Stimulated activated naive B cell treated with anti-CD40 and anti-IgM and Interleukin-4, amounts not matched to agents 10 μg/mL and 1 μg/mL and 100 μg/mL, for 72 hours (primary cell): Measurements from ENCODE around the gene BCL3.

Experiments used
- ATAC-seq, 2 donors: fragments of 150-1000 bp; cut with Tn5 transposase; replicated peaks; 2 replicates each; pipeline ENCODE4 v1.10.0; 2021; ENCODE audit warnings: moderate library complexity in 1 of 2
- DNase-seq: peaks from one replicate; pipeline ENCODE4 v3.0.0; 2021
- H3K27ac Mint-ChIP-seq: one replicate; pipeline ENCODE4 v1.8.0; 2022; ENCODE audit warnings: mild to moderate bottlenecking, mixed read lengths
- H3K27me3 Mint-ChIP-seq, 2 donors: one replicate each; pipeline ENCODE4 v1.8.0; 2022; ENCODE audit warnings: mixed read lengths in 2 of 2
- H3K36me3 Mint-ChIP-seq, 2 donors: one replicate each; pipeline ENCODE4 v1.8.0; 2022; ENCODE audit warnings: mixed read lengths in 2 of 2, mild to moderate bottlenecking in 1 of 2
- H3K4me1 Mint-ChIP-seq, 2 donors: one replicate each; pipeline ENCODE4 v1.8.0; 2022; ENCODE audit warnings: mixed read lengths in 2 of 2, mild to moderate bottlenecking in 1 of 2
- H3K4me3 Mint-ChIP-seq, 2 donors: one replicate each; pipeline ENCODE4 v1.8.0; 2022; ENCODE audit warnings: mild to moderate bottlenecking in 2 of 2, mixed read lengths in 2 of 2, moderate library complexity in 1 of 2
- H3K9me3 Mint-ChIP-seq, 2 donors: one replicate each; pipeline ENCODE4 v1.8.0; 2022; ENCODE audit warnings: mixed read lengths in 2 of 2, mild to moderate bottlenecking in 1 of 2

BCL3 gene

DNA sequence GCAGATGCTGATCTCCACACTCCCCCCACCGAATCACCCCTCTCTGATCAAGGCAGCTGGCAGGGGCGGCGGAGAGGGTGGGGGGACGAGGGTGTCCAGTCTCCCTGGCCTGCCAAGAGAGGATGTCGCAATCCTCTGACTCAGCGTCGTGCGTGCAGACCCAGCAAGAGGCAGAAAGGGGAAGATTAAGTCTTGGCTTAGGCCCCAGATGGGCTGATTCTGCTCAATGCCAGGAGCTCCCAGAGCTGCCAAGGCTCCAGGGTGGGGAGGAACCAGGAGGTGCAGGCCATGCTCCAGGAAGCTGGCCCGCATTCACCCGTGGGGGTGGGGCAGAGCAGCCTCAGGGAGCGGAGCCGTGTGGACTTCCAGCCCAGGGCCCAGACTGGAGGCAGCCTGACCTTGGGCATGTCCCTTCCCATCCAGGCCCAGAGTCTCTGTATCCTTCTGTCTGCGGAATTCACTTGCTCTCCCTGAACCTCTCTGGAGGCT is 6.6 kb upstream of the BCL3 start:
- DNase-seq (no peak), ATAC-seq (peak; percentile 66 to 78)
- no peaks in the 10 kb centered on the region for H3K9me3 Mint-ChIP-seq
- H3K27me3 Mint-ChIP-seq = no peaks in the 10 kb centered on the region
- no peak overlapping the region for H3K4me3 Mint-ChIP-seq
- H3K36me3 Mint-ChIP-seq = no peaks in the 10 kb centered on the region
- peak overlapping the region; percentile 83 for H3K27ac Mint-ChIP-seq
- peaks cover 44 to 60% of the 10 kb centered on the region in 2 donors for H3K4me1 Mint-ChIP-seq

GRCh38 chr19:44742330-44743061 is 6.0 kb upstream of the BCL3 start:
- H3K36me3 Mint-ChIP-seq = no peaks in the 10 kb centered on the region
- DNase-seq (no peak), ATAC-seq (no peak)
- no peaks in the 10 kb centered on the region for H3K9me3 Mint-ChIP-seq
- H3K27me3 Mint-ChIP-seq = no peaks in the 10 kb centered on the region
- H3K4me1 Mint-ChIP-seq = peaks cover 43 to 60% of the 10 kb centered on the region in 2 donors
- H3K4me3 Mint-ChIP-seq = no peak overlapping the region
- H3K27ac Mint-ChIP-seq = peak overlapping the region; percentile 83

GRCh38 chr19:44744871-44745332 is 3.6 kb upstream of the BCL3 start:
- Mint-ChIP-seq H3K4me3 (no peak overlapping the region), H3K4me1 (peaks cover 45 to 55% of the 10 kb centered on the region in 2 donors), H3K27me3 (no peaks in the 10 kb centered on the region), H3K36me3 (peaks cover 8% of the 10 kb centered on the region in 2 donors), H3K9me3 (no peaks in the 10 kb centered on the region), H3K27ac (no peak overlapping the region)
- ATAC-seq (no peak), DNase-seq (no peak)

DNA sequence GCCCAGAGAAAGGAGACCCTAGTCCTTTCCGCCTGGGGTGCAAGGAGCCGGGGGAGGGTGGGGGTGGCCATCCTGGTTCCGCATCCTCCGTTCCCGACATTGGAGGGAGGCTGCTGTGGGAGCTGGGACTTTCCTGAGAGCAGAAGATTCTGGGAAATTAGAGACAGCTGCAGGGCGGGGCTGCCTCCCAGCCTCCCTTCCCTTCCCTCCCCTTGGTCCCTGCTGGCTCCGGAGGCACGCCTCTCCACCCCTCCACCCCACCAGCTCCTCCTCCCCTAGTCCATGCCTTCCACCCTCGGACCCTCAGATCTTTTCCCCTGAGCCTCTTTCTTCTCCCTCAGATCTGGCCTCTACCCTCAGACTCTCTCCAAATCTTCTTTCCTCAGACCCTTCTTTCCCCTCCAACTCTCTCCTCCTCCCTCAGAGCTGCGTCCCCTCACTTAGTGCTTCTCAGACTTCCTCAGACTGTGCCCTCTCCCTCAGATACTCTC is 3.1 kb upstream of the BCL3 start:
- peaks cover 9 to 13% of the 10 kb centered on the region in 2 donors for H3K36me3 Mint-ChIP-seq
- H3K9me3 Mint-ChIP-seq = no peaks in the 10 kb centered on the region
- H3K27ac Mint-ChIP-seq = peak overlapping the region; percentile 80
- H3K4me3 Mint-ChIP-seq = no peak overlapping the region
- H3K27me3 Mint-ChIP-seq = no peaks in the 10 kb centered on the region
- ATAC-seq (no peak), DNase-seq (no peak)
- peaks cover 47 to 56% of the 10 kb centered on the region in 2 donors for H3K4me1 Mint-ChIP-seq

DNA sequence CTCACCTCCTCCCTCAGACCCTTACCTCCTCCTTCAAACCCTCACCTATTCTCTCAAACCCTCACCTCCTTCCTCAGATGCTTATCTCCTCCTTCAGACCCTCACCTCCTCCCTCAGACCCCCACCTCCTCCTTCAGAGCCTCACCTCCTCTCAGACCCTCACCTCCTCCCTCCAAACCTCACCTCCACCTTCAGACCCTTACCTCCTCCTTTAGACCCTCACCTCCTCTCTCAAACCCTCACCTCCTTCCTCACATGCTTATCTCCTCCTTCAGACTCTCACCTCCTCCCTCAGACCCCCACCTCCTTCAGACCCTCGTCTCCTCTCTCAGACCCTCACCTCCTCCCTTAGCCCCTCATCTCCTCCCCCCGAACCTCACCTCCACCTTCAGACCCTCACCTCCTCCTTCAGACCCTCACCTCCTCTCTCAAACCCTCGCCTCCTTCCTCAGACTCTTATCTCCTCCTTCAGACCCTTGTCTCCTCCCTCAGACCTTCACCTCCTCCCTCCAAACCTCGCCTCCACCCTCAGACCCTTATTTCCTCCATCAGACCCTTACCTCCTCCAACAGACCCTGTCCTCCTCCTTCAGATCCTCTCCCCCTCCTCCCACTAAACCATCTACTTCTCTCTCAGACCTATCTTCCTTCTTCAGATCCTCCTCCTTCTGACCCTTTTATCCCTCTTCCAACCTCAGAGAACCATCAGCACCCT is 2.5 kb upstream of the BCL3 start:
- Mint-ChIP-seq H3K4me3 (peak overlapping the region; percentile 16 to 28), H3K9me3 (no peaks in the 10 kb centered on the region), H3K36me3 (peaks cover 9 to 19% of the 10 kb centered on the region in 2 donors), H3K27ac (peak overlapping the region; percentile 80), H3K4me1 (peaks cover 52 to 61% of the 10 kb centered on the region in 2 donors), H3K27me3 (no peaks in the 10 kb centered on the region)
- DNase-seq = no peak
- no peak for ATAC-seq

DNA sequence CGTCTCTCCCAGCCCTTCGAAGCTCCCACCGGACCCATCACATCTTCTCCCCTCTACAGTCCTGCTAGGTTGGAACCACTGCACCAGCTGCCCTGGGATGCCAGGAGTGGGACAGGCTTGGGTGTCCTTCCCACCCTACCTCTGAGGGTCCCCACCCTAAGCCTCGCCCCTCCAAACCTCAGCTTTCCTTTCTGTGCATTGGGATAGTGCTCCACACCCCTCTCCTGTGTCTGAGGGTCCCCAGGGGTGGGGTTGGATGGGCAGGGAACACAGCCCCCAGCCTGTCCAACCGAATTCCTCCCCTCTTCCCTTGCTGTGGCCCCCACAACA is 1.9 kb upstream of the BCL3 start:
- H3K9me3 Mint-ChIP-seq = no peaks in the 10 kb centered on the region
- H3K4me1 Mint-ChIP-seq = peaks cover 55 to 63% of the 10 kb centered on the region in 2 donors
- peaks cover 15 to 25% of the 10 kb centered on the region in 2 donors for H3K36me3 Mint-ChIP-seq
- peak overlapping the region; percentile 95 for H3K27ac Mint-ChIP-seq
- H3K4me3 Mint-ChIP-seq = peak overlapping the region; percentile 88 to 95
- H3K27me3 Mint-ChIP-seq = no peaks in the 10 kb centered on the region
- DNase-seq (no peak), ATAC-seq (no peak)

- H3K27ac Mint-ChIP-seq = peak overlapping the region; percentile 95
- peak; percentile 79 for DNase-seq
- H3K9me3 Mint-ChIP-seq = no peaks in the 10 kb centered on the region
- H3K4me1 Mint-ChIP-seq = peaks cover 54 to 63% of the 10 kb centered on the region in 2 donors
- ATAC-seq = peak; percentile 60 to 67
- H3K36me3 Mint-ChIP-seq = peaks cover 16 to 29% of the 10 kb centered on the region in 2 donors
- no peaks in the 10 kb centered on the region for H3K27me3 Mint-ChIP-seq
- peak overlapping the region; percentile 88 to 95 for H3K4me3 Mint-ChIP-seq
Measured at GRCh38 chr19:44746946-44747738, 1.4 kb upstream of the BCL3 start.

DNA sequence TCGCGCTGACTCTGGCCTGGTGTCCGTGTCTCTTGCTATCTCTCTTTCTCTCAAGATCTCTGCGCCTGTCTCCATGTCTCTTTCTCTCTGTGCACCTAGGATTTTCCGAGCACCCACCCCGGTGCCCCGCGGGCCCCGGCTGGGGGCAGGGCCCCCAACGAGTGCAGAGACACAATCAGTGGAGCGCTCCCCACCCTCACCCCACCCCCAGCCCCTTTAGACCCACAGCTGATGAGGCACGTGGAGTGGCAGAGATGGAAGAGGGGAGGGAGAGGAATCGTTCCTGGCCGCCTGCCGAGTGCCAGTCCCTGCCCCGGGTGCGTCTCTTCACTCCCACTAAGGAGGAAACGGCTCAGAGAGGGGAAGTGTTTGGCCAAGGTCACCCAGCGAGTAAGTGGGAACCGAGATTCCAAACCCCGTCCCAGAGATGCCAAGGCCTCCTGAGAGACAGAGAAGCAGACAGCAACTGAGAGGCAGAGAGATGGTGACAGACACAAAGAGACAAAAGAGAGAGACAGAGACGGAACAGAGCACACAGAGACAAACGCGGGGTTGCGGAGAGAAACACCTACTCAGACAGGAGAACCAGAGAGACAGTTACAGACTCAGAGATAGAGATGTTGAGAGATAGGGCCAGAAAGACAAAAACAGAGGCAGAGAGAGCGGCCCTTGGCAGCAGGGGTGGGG is 626 bp upstream of the BCL3 start:
- ATAC-seq (peak; percentile 44 to 46), DNase-seq (peak; percentile 46)
- H3K9me3 Mint-ChIP-seq = no peaks in the 10 kb centered on the region
- H3K27me3 Mint-ChIP-seq = no peaks in the 10 kb centered on the region
- peaks cover 56 to 63% of the 10 kb centered on the region in 2 donors for H3K4me1 Mint-ChIP-seq
- peak overlapping the region; percentile 88 to 95 for H3K4me3 Mint-ChIP-seq
- H3K27ac Mint-ChIP-seq = peak overlapping the region; percentile 95
- peaks cover 23 to 35% of the 10 kb centered on the region in 2 donors for H3K36me3 Mint-ChIP-seq

DNA sequence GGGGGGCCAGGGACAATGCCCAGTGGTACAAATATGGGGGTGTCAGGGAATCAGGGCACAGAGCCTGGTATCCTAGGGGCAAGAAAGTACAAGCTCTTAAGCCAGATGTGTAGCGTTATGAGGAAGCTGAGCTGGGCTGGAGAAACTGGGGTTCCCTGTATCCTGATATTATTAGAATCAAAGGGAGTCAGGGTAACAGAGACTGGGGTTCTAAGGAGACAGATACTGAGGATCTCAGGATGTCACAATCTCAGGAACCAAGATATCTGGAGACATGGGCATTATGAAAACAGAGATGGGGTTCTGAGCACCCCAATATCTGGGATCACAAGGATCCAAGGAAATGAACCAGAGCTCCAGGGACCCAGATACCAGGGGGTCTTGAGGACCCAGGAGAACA is 784 bp downstream of the BCL3 start:
- DNase-seq (no peak), ATAC-seq (no peak)
- Mint-ChIP-seq H3K27ac (peak overlapping the region; percentile 94), H3K27me3 (no peaks in the 10 kb centered on the region), H3K36me3 (peaks cover 23 to 39% of the 10 kb centered on the region in 2 donors), H3K4me3 (peak overlapping the region; percentile 86 to 93), H3K4me1 (peaks cover 63 to 74% of the 10 kb centered on the region in 2 donors), H3K9me3 (no peaks in the 10 kb centered on the region)

DNA sequence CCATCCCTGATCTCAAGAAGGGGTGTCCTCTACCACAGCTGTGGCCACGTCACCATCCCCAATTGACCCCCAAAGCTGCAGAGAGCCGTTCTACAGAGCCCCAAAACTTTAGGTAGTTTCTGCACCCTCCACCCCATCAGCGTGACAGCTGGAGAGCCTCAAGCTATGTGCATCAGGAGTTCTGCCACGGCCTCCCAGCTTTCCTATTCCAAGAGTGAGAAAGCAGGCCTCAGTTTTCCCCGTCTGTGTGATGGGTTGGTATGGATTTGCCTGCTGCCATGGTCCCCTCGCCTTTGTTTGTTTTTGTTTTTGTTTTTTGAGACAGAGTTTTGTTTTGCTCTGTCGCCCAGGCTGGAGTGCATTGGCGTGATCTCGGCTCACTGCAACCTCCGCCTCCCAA is 1.5 kb downstream of the BCL3 start:
- ATAC-seq (no peak), DNase-seq (no peak)
- H3K27ac Mint-ChIP-seq = peak overlapping the region; percentile 74
- H3K4me1 Mint-ChIP-seq = peaks cover 68 to 81% of the 10 kb centered on the region in 2 donors
- H3K27me3 Mint-ChIP-seq = no peaks in the 10 kb centered on the region
- H3K4me3 Mint-ChIP-seq = peak overlapping the region; percentile 86 to 93
- H3K36me3 Mint-ChIP-seq = peaks cover 23 to 43% of the 10 kb centered on the region in 2 donors
- no peaks in the 10 kb centered on the region for H3K9me3 Mint-ChIP-seq

- ATAC-seq = no peak
- no peak for DNase-seq
- H3K4me3 Mint-ChIP-seq = peak overlapping the region; percentile 96 to 98
- H3K36me3 Mint-ChIP-seq = peaks cover 26 to 50% of the 10 kb centered on the region in 2 donors
- peaks cover 55 to 78% of the 10 kb centered on the region in 2 donors for H3K4me1 Mint-ChIP-seq
- no peaks in the 10 kb centered on the region for H3K27me3 Mint-ChIP-seq
- peak overlapping the region; percentile 98 for H3K27ac Mint-ChIP-seq
- no peaks in the 10 kb centered on the region for H3K9me3 Mint-ChIP-seq
Measured at GRCh38 chr19:44752123-44752815, 3.8 kb downstream of the BCL3 start.

- no peaks in the 10 kb centered on the region for H3K27me3 Mint-ChIP-seq
- peaks cover 50 to 71% of the 10 kb centered on the region in 2 donors for H3K4me1 Mint-ChIP-seq
- ATAC-seq (peak; percentile 85 to 87), DNase-seq (peak; percentile 96)
- H3K36me3 Mint-ChIP-seq = peaks cover 32 to 55% of the 10 kb centered on the region in 2 donors
- no peaks in the 10 kb centered on the region for H3K9me3 Mint-ChIP-seq
- peak overlapping the region; percentile 96 to 98 for H3K4me3 Mint-ChIP-seq
- peak overlapping the region; percentile 98 for H3K27ac Mint-ChIP-seq
Measured at GRCh38 chr19:44752816-44753625, 4.5 kb downstream of the BCL3 start.
